LHCN-M2 (cell line): ENCODE measurements around the gene PNPT1. TPM values are rescaled to one million over a fixed set of nuclear protein-coding genes. Genes with fewer than 3 reads are reported as not detected.
"Not testable (repeated sequence)": the region's sequence is repeated elsewhere in the genome, so short reads cannot be mapped to it uniquely, and the experiment has no call there.

Experiments used
- DNase-seq: peaks from one replicate; pipeline ENCODE4 v3.0.0-alpha.2; 2012; ENCODE audit warnings: low read depth
- total RNA-seq: library from RNA; depleted of rRNA; stranded (reverse); fragments of >200 nt; gene quantifications from 2 replicates; pipeline ENCODE4 v1.2.3, GENCODE V29; 2014; rRNA removed

Gene PNPT1
- total RNA-seq, 1 experiment from 2014 or later, result 31.5 TPM

GRCh38 chr2:55598056-55598795 lies 95.4 kb downstream of the PNPT1 start:
- DNase-seq, result no peak

- DNase-seq, result not testable (repeated sequence)
Measured at GRCh38 chr2:55596795-55597194, 96.8 kb downstream of the PNPT1 start.

- DNase-seq, result no peak
Measured at GRCh38 chr2:55595536-55595935, 98.1 kb downstream of the PNPT1 start.

- DNase-seq, result no peak
Measured at GRCh38 chr2:55592130-55592529, 101.5 kb downstream of the PNPT1 start.

GRCh38 chr2:55590810-55591440 lies 102.7 kb downstream of the PNPT1 start:
- peak; percentile 84 for DNase-seq

GRCh38 chr2:55585451-55586080 lies 108.1 kb downstream of the PNPT1 start:
- DNase-seq, result peak; percentile 81

Other genes with a start within 250 kb of the PNPT1 start
- 25.1 and 28.4 TPM in 2 replicates for gene CFAP36, start 174.1 kb downstream of the PNPT1 start, total RNA-seq
- gene PPP4R3B, start 76.2 kb downstream of the PNPT1 start, total RNA-seq, result 36.8 and 42.7 TPM in 2 replicates
- 37.8 and 52.5 TPM in 2 replicates for gene EFEMP1, start 229.9 kb upstream of the PNPT1 start, total RNA-seq